ENCODE results near the gene STX19. TPM values are rescaled to one million over a fixed set of nuclear protein-coding genes. Genes with fewer than 3 reads are reported as not detected.

Gene STX19
- total and polyA plus RNA-seq, 2 experiments from 2014 or later: 0.29 TPM; not detected in 1

GRCh38 chr3:93992207-93992606 is 36.2 kb downstream of the STX19 start:
- Histone ChIP-seq H3K9me2 (ENCODE audit: insufficient read depth) (no peaks in the 10 kb centered on the region), H3K4me2 (no peak overlapping the region), H4K20me1 (replicated peaks; ENCODE audit: insufficient read depth) (0 out of 2 replicates have a peak, but pooled peaks cover 3% of the 10 kb centered on the region), H3K79me2 (replicated peaks; ENCODE audit: insufficient read depth) (peaks cover 46% of the 10 kb centered on the region), H3K27ac (ENCODE audit: low read depth) (no peak overlapping the region), H3F3A (replicated peaks; ENCODE audit: low read depth) (no peaks in the 10 kb centered on the region), H2AFZ (no peak overlapping the region), H3K27me3 (ENCODE audit: insufficient read depth) (no peaks in the 10 kb centered on the region), H3K4me1 (ENCODE audit: insufficient read depth) (peaks cover 6% of the 10 kb centered on the region), H3K36me3 (ENCODE audit: insufficient read depth) (no peaks in the 10 kb centered on the region), H3K4me3 (no peak overlapping the region)
- Mint-ChIP-seq H3K36me3 (ENCODE audit: low read depth) (peaks cover 4% of the 10 kb centered on the region; the same call in 1 of the 3 replicates), H3K27me3 (ENCODE audit: insufficient read depth, low read depth, poor library complexity) (no peaks in the 10 kb centered on the region), H3K27ac (no peak overlapping the region), H3K4me1 (peaks cover 5% of the 10 kb centered on the region; the same call in 2 of the 3 replicates), H3K9me3 (no peaks in the 10 kb centered on the region), H3K4me3 (no peak overlapping the region)
- TF ChIP-seq JUNB (IDR thresholded peaks at IDR 0.05; ENCODE audit: unreplicated experiment): no peak
- TF ChIP-seq ZNF331 (CRISPR knock-in tag; IDR thresholded peaks at IDR 0.05; ENCODE audit: low read depth): no peak
- no peak for TF ChIP-seq ZNF462 (CRISPR knock-in tag; IDR thresholded peaks at IDR 0.05)
- TF ChIP-seq STAT1 (IDR thresholded peaks at IDR 0.05; ENCODE audit: unreplicated experiment): no peak
- TF ChIP-seq CREB1 (CRISPR knock-in tag; IDR thresholded peaks at IDR 0.05; ENCODE audit: low read depth): no peak
- no peak for TF ChIP-seq POLR2AphosphoS5 (IDR thresholded peaks at IDR 0.05; ENCODE audit: low read depth)
- no peak for TF ChIP-seq NANOG (IDR thresholded peaks at IDR 0.05; ENCODE audit: borderline replicate concordance)
- TF ChIP-seq CTCF (conservative IDR thresholded peaks at IDR 0.05; ENCODE audit: low read depth in 2 of 2): no peak
- no peak for TF ChIP-seq EZH2 (IDR thresholded peaks at IDR 0.05; ENCODE audit: low read depth, unreplicated experiment)
- no peak for TF ChIP-seq ETS1 (IDR thresholded peaks at IDR 0.05)
- TF ChIP-seq REST (IDR thresholded peaks at IDR 0.05; ENCODE audit: unreplicated experiment): no peak
- TF ChIP-seq EZH2phosphoT487 (IDR thresholded peaks at IDR 0.05; ENCODE audit: unreplicated experiment): no peak
- TF ChIP-seq ZNF114 (CRISPR knock-in tag; IDR thresholded peaks at IDR 0.05): no peak
- ATAC-seq: no peak
- DNase-seq (ENCODE audit: low spot score): no peak
